HFFc6 (cell line): Measurements from ENCODE around the gene ZNF283. TPM values are rescaled to one million over a fixed set of nuclear protein-coding genes. Genes with fewer than 3 reads are reported as not detected.
"Not testable (repeated sequence)": the region's sequence is repeated elsewhere in the genome, so short reads cannot be mapped to it uniquely, and the experiment has no call there.

ENCODE experiments used
- DNase-seq: peaks from one replicate; pipeline ENCODE4 v3.0.0-alpha.2; 2018
- H3K27ac Mint-ChIP-seq: 2 replicates; pipeline ENCODE4 v1.8.0; 2020; ENCODE audit warnings: mild to moderate bottlenecking, mixed read lengths
- H3K27me3 Mint-ChIP-seq: 2 replicates; pipeline ENCODE4 v1.8.0; 2021; ENCODE audit warnings: mild to moderate bottlenecking, moderate library complexity, mixed read lengths; ENCODE audit not compliant: insufficient read depth
- H3K36me3 Mint-ChIP-seq: 2 replicates; pipeline ENCODE4 v1.8.0; 2021; ENCODE audit warnings: low read depth, mixed read lengths
- H3K4me1 Mint-ChIP-seq: 2 replicates; pipeline ENCODE4 v1.8.0; 2020; ENCODE audit warnings: low read depth, mixed read lengths
- H3K4me3 Mint-ChIP-seq: 2 replicates; pipeline ENCODE4 v1.8.0; 2020; ENCODE audit warnings: mild to moderate bottlenecking, moderate library complexity, mixed read lengths
- H3K9me3 Mint-ChIP-seq: 2 replicates; pipeline ENCODE4 v1.8.0; 2020; ENCODE audit warnings: mild to moderate bottlenecking, mixed read lengths
- total RNA-seq, 6 experiments: library from RNA; stranded (reverse); fragmentation: NEBNext Ultra II Directional; extraction: Animal tissue kit (Norgen Biotek cat#: 25700); gene quantifications; 2 replicates in 1 of 6; 3 replicates in 5 of 6; pipeline ENCODE4 v1.2.3, GENCODE V29; 2021
- TF ChIP-seq, protein P1 (sequence below): fragments of 200-600 bp; sonication (generic); IDR thresholded peaks from 2 replicates; pipeline ENCODE4 v1.5.0; 2021; ENCODE audit warnings: antibody characterized with exemption, mild to moderate bottlenecking

Gene ZNF283
- total RNA-seq, 6 experiments from 2014 or later, result 5.7 to 9.0 (median 7.9) TPM

- no peaks in the 10 kb centered on the region for H3K4me1 Mint-ChIP-seq
- TF ChIP-seq, protein P1, sequence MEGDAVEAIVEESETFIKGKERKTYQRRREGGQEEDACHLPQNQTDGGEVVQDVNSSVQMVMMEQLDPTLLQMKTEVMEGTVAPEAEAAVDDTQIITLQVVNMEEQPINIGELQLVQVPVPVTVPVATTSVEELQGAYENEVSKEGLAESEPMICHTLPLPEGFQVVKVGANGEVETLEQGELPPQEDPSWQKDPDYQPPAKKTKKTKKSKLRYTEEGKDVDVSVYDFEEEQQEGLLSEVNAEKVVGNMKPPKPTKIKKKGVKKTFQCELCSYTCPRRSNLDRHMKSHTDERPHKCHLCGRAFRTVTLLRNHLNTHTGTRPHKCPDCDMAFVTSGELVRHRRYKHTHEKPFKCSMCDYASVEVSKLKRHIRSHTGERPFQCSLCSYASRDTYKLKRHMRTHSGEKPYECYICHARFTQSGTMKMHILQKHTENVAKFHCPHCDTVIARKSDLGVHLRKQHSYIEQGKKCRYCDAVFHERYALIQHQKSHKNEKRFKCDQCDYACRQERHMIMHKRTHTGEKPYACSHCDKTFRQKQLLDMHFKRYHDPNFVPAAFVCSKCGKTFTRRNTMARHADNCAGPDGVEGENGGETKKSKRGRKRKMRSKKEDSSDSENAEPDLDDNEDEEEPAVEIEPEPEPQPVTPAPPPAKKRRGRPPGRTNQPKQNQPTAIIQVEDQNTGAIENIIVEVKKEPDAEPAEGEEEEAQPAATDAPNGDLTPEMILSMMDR, result no peak
- no peaks in the 10 kb centered on the region for H3K36me3 Mint-ChIP-seq
- no peak overlapping the region for H3K27ac Mint-ChIP-seq
- peaks cover 3% of the 10 kb centered on the region for H3K27me3 Mint-ChIP-seq
- H3K9me3 Mint-ChIP-seq, result no peaks in the 10 kb centered on the region
- no peak for DNase-seq
- no peak overlapping the region for H3K4me3 Mint-ChIP-seq
Measured at GRCh38 chr19:43812259-43812658, 14.9 kb upstream of the ZNF283 start.

- no peaks in the 10 kb centered on the region for H3K9me3 Mint-ChIP-seq
- no peak overlapping the region for H3K4me3 Mint-ChIP-seq
- TF ChIP-seq, protein P1, result no peak
- H3K27me3 Mint-ChIP-seq, result peaks cover 5% of the 10 kb centered on the region
- H3K27ac Mint-ChIP-seq, result no peak overlapping the region
- no peak for DNase-seq
- H3K36me3 Mint-ChIP-seq, result no peaks in the 10 kb centered on the region
- H3K4me1 Mint-ChIP-seq, result no peaks in the 10 kb centered on the region
Measured at GRCh38 chr19:43812688-43813087, 14.4 kb upstream of the ZNF283 start.

GRCh38 chr19:43814663-43815352 lies 12.3 kb upstream of the ZNF283 start:
- DNase-seq, result no peak
- peaks cover 7% of the 10 kb centered on the region for H3K27me3 Mint-ChIP-seq
- H3K36me3 Mint-ChIP-seq, result no peaks in the 10 kb centered on the region
- no peak overlapping the region for H3K27ac Mint-ChIP-seq
- H3K4me3 Mint-ChIP-seq, result no peak overlapping the region
- TF ChIP-seq, protein P1, result no peak
- no peaks in the 10 kb centered on the region; the same call in 1 of the 2 replicates for H3K9me3 Mint-ChIP-seq
- H3K4me1 Mint-ChIP-seq, result no peaks in the 10 kb centered on the region; the same call in 1 of the 2 replicates

DNA sequence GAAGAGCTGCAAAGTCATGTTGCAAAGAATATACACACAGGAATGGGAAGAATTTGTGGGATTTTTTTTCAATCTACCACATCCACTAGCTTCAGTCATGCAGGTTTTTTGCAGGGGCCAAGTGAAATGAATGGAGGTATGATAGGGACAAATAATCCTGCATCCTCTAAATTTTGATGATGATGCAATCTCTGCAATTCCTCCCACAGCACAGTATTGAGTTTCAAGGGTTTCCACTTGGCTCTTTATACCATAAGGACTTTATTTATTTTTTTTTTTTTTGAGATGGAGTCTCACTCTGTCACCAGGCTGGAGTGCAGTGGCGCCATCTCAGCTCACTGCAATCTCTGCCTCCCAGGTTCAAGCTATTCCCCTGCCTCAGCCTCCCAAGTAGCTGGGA lies 9.7 kb upstream of the ZNF283 start:
- not testable (repeated sequence) for H3K9me3 Mint-ChIP-seq, DNase-seq, H3K27ac Mint-ChIP-seq, H3K36me3 Mint-ChIP-seq, H3K4me3 Mint-ChIP-seq, H3K4me1 Mint-ChIP-seq
- H3K27me3 Mint-ChIP-seq, result peaks cover 12% of the 10 kb centered on the region

GRCh38 chr19:43818500-43818899 lies 8.6 kb upstream of the ZNF283 start:
- Mint-ChIP-seq H3K4me3 (no peak overlapping the region), H3K27me3 (peaks cover 12% of the 10 kb centered on the region), H3K36me3 (peaks cover 8% of the 10 kb centered on the region), H3K27ac (no peak overlapping the region), H3K9me3 (no peaks in the 10 kb centered on the region; the same call in 1 of the 2 replicates), H3K4me1 (peaks cover 10% of the 10 kb centered on the region)
- no peak for DNase-seq
- TF ChIP-seq, protein P1, result no peak

DNA sequence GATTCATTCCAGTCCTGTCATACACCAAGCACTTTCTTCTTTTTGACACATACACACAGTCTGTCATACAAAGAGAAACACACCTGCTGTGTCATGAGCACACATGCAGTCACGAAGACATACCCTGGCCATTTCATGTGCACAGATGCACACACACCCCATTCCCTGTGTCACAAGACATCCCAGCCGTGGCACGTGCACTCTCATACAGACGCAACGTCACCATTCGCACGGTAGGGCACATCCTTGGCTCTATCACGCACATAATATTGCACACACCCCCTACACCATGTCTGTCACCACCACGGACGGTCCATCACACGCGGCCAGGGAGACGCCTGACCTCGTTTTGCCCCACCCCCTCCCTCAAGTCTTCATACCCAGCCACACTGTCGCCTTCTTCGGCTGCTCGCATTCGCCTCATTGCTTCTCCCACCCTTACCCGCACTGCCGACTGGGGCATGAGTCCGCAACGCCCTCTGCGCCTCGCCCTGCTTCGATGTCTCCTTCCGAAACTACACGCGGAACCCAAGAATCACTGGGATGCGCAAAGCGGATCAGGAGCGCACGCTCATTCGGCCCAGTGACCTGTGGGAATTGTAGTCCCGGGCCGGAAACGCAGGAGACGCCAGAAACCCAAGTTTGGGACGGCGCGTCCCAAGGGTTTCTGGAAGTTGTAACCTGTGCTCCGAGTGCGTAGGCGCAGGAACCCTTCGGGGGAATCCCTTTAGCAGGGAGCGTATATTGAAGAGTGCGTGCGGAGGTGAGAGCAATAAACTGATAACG lies 6.8 kb upstream of the ZNF283 start:
- peaks cover 7% of the 10 kb centered on the region for H3K9me3 Mint-ChIP-seq
- TF ChIP-seq, protein P1, result no peak
- no peak for DNase-seq
- peaks cover 13% of the 10 kb centered on the region for H3K36me3 Mint-ChIP-seq
- no peak overlapping the region for H3K27ac Mint-ChIP-seq
- peaks cover 12% of the 10 kb centered on the region for H3K27me3 Mint-ChIP-seq
- peak overlapping the region; percentile 85 for H3K4me3 Mint-ChIP-seq
- peaks cover 17% of the 10 kb centered on the region for H3K4me1 Mint-ChIP-seq
